Common myeloid progenitor, CD34-positive (primary cell): Measurements from ENCODE around the gene MKNK1.
A peak's percentile ranks its signal among the peaks of the same experiment; 100 is the strongest.

Experiments
- CTCF ChIA-PET: fragments of 350-600 bp; sonication (Branson Sonifier 250); formaldehyde crosslinking; loops from one replicate; lab custom pipeline; 2021; ENCODE audit warnings: antibody characterized with exemption; lab: Charles Lee
- POLR2A ChIA-PET: fragments of 350-600 bp; sonication (Branson Sonifier 250); formaldehyde crosslinking; loops from one replicate; lab custom pipeline; 2021; ENCODE audit warnings: antibody characterized with exemption; lab: Charles Lee
- DNase-seq, 3 donors: peaks; one replicate each; pipeline versions ENCODE4 v3.0.0 to v3.0.0-alpha.2; 2013
- H3K27ac ChIP-seq, 2 experiments: 1 replicate in 1 of 2; 2 replicates in 1 of 2; pipeline ENCODE4 v1.7.0; 2013; ENCODE audit warnings: inconsistent platforms in 2 of 2, low read length in 2 of 2, mild to moderate bottlenecking in 2 of 2, low read depth in 1 of 2, moderate library complexity in 1 of 2; ENCODE audit not compliant: severe bottlenecking in 2 of 2, insufficient read depth in 1 of 2, poor library complexity in 1 of 2
- H3K27me3 ChIP-seq, 5 experiments: replicated peaks in 2 of 5; 1 replicate in 3 of 5; 2 replicates in 2 of 5; pipeline versions ENCODE4 v1.6.1 to v1.7.0; 2013; ENCODE audit warnings: low read length in 4 of 5, mild to moderate bottlenecking in 2 of 5, moderate library complexity in 2 of 5, inconsistent platforms in 1 of 5; ENCODE audit not compliant: insufficient read depth in 5 of 5, control insufficient read depth in 4 of 5
- H3K36me3 ChIP-seq, 4 experiments: 1 replicate in 2 of 4; 2 replicates in 2 of 4; pipeline versions ENCODE4 v1.6.1 to v1.7.0; 2013; ENCODE audit warnings: low read length in 3 of 4, control low read depth in 1 of 4, mild to moderate bottlenecking in 1 of 4; ENCODE audit not compliant: control insufficient read depth in 4 of 4, insufficient read depth in 4 of 4
- H3K4me1 ChIP-seq, 4 experiments: 1 replicate in 3 of 4; 2 replicates in 1 of 4; pipeline versions ENCODE4 v1.6.1 to v1.7.1; 2013; ENCODE audit warnings: low read length in 3 of 4, mild to moderate bottlenecking in 3 of 4, control low read depth in 1 of 4, inconsistent platforms in 1 of 4, moderate library complexity in 1 of 4; ENCODE audit not compliant: control insufficient read depth in 4 of 4, insufficient read depth in 4 of 4; ENCODE audit errors: control extremely low read depth in 1 of 4
- H3K4me3 ChIP-seq, 7 experiments: 1 replicate in 4 of 7; 2 replicates in 3 of 7; pipeline versions ENCODE4 v1.5.1 to v1.7.0; 2013; ENCODE audit warnings: mild to moderate bottlenecking in 7 of 7, low read length in 6 of 7, moderate library complexity in 6 of 7, inconsistent platforms in 2 of 7, low read depth in 2 of 7, control low read depth in 1 of 7; ENCODE audit not compliant: insufficient read depth in 4 of 7, control insufficient read depth in 1 of 7; ENCODE audit errors: extremely low read depth in 1 of 7
- H3K9me3 ChIP-seq, 5 experiments: 1 replicate in 4 of 5; 2 replicates in 1 of 5; pipeline versions ENCODE4 v1.6.1 to v1.7.1; 2013; ENCODE audit warnings: low read length in 4 of 5, mild to moderate bottlenecking in 2 of 5, inconsistent platforms in 1 of 5, low read depth in 1 of 5, moderate library complexity in 1 of 5; ENCODE audit not compliant: control insufficient read depth in 4 of 5, insufficient read depth in 2 of 5; ENCODE audit errors: control extremely low read depth in 1 of 5
- WGBS: methylation state at CpG from one replicate; pipeline ENCODE4 v1.1.5; 2013; ENCODE audit not compliant: insufficient coverage; 5-methylcytosine and 5-hydroxymethylcytosine counted together

The MKNK1 gene

DNA sequence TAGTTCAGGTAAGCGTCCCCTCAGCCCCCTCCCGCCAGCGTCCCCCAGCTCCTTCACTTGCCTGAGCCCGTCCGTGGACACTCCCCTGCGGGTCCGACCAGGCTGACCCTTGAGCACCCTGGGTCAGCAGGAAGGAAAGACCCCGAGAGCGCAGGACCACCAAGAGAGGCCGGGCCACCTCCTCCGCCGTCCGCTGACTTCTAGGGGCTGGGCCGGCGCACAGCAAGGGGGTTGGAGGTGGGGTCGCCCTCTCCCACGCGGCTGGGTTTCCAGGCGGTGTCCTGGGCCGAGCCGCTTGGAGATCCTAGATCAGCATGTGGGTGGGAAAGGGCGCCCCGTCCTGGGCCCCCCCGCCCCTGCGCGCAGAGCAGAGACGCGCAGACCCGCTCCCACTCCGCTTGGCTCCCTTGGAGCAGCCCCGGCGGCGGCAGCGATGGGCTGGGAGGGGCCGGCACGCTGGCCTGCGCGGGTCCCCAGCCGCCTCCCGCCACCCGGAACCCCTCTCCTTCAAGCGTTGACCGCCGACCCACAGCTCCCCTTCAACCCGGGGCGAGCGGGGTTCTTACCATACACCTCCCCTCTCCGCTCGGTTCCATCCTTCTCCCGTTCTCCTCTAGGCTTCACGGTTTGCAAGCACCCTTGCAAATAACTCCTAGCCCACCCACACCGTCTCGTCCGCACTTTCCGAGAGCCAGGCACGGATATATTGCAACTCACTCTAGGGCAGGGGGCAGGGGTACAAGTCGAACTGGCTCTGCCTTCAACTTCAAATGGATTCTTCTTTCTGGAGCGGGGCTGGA is 60.1 kb downstream of the MKNK1 start:
- Histone ChIP-seq H3K36me3 (no peaks in the 10 kb centered on the region), H3K27me3 (peaks cover 0 to 64% (median 35%) of the 10 kb centered on the region in 5 experiments), H3K27ac (no peak overlapping the region), H3K4me1 (peaks cover 0 to 5% (median 2%) of the 10 kb centered on the region in 4 experiments), H3K4me3 (peak overlapping the region in 1 of 7 experiments; percentile 4), H3K9me3 (no peaks in the 10 kb centered on the region)
- WGBS: 7% methylated on average over 48 of the region's 58 CpGs
- no peak for DNase-seq
- POLR2A ChIA-PET: no interaction called here
- CTCF ChIA-PET: interaction anchor here (1.0 kb wide), 1 partner anchor 16 kb away, joined by 4 read pairs; no protein-coding TSS in a partner anchor

DNA sequence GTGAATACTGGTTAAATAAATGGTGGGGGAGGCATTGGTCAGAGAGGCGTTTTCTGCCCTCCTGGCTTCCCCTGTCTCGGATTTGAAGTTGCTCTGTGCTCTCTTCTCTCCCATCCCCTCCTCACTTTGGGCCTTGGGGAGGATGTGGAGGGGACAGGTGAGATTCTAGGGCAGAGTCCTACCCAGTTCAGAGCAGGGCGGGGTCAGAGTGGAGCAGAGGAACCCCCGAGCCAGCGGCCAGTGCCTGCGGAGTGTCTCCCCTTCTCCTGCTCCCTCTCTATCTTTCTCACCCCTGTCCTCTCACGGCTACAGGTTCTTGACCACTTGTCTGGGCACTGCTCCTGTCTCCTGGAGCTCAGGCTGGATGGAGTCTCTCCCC is 60.7 kb downstream of the MKNK1 start:
- no peaks in the 10 kb centered on the region for H3K9me3 ChIP-seq
- no peak overlapping the region for H3K4me3 ChIP-seq
- DNase-seq: no peak
- H3K27me3 ChIP-seq: peaks cover 0 to 69% (median 37%) of the 10 kb centered on the region in 5 experiments
- CTCF ChIA-PET: interaction anchor here (0.6 to 1.0 kb wide), 2 partner anchors 16 to 63 kb away, joined by 3 to 4 read pairs; no protein-coding TSS in a partner anchor
- no peaks in the 10 kb centered on the region for H3K36me3 ChIP-seq
- POLR2A ChIA-PET: no interaction called here
- peaks cover 0 to 5% (median 2%) of the 10 kb centered on the region in 4 experiments for H3K4me1 ChIP-seq
- H3K27ac ChIP-seq: no peak overlapping the region
- WGBS: 65% methylated on average over 5 of the region's 7 CpGs

DNA sequence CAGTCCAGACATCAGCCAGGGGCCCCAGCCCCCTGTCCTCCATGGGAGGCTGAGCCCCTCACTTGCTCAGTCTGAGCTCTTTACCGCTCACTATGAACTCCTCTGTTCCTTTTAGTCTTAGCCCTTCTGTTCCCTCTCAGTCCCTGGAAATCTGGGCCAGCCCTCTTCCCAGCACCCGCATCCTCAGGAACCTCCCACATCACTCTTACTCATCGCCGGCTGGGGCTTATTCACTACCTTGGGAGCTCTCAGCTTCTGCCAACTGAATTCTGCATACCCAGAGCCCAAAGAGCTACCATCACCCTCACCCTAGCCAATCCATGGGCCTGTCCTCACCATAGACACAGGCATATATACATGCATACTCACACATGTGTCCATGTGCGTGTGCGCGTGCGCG is 64.1 kb downstream of the MKNK1 start:
- no peak for DNase-seq
- 94% methylated on average over 8 of the region's 9 CpGs for WGBS

DNA sequence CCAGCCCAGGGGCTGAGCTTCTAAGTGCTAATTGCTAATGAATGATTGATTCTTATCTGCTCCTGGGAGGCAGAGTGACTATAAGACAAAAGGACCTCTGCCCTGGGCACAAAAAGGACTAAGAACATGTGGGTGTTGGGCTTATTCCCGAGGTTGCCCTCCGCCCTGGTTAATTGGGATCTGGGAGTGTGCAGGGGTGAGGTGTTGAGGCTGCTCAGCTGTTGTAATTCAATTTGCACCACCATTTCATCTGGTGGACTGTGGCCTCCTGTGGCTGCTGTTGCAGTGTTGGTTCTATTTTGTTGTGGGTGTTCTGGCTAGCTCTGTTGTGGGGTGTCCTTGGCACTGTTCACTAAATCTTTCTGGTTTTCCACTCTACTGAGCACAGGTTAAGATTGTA is 65.9 kb downstream of the MKNK1 start:
- H3K36me3 ChIP-seq: no peaks in the 10 kb centered on the region
- POLR2A ChIA-PET: no interaction called here
- H3K27me3 ChIP-seq: peaks cover 9 to 65% (median 30%) of the 10 kb centered on the region in 5 experiments
- DNase-seq: no peak
- H3K27ac ChIP-seq: no peak overlapping the region
- WGBS: 100% methylated on average over 1 of the region's 2 CpGs
- CTCF ChIA-PET: interaction anchor here (1.4 to 1.7 kb wide), 2 partner anchors 9 to 91 kb away, joined by 4 read pairs; no protein-coding TSS in a partner anchor
- H3K9me3 ChIP-seq: peaks cover 0 to 10% (median 0%) of the 10 kb centered on the region in 5 experiments
- peaks cover 0 to 6% (median 2%) of the 10 kb centered on the region in 4 experiments for H3K4me1 ChIP-seq
- no peak overlapping the region for H3K4me3 ChIP-seq

More for the DNA sequence above, 64.1 kb downstream of the MKNK1 start:
- peaks cover 0 to 5% (median 0%) of the 10 kb centered on the region in 4 experiments for H3K4me1 ChIP-seq
- CTCF ChIA-PET: interaction anchor here (1.0 to 1.4 kb wide), 3 partner anchors 10 to 93 kb away, joined by 4 to 6 read pairs (median 5); no protein-coding TSS in a partner anchor
- peaks cover 0 to 10% (median 0%) of the 10 kb centered on the region in 5 experiments for H3K9me3 ChIP-seq
- H3K36me3 ChIP-seq: no peaks in the 10 kb centered on the region
- no peak overlapping the region for H3K27ac ChIP-seq
- POLR2A ChIA-PET: interaction anchor here (0.6 kb wide), 1 partner anchor 118 kb away, joined by 3 read pairs; no protein-coding TSS in a partner anchor
- peaks cover 2 to 65% (median 33%) of the 10 kb centered on the region in 5 experiments for H3K27me3 ChIP-seq
- H3K4me3 ChIP-seq: no peak overlapping the region

DNA sequence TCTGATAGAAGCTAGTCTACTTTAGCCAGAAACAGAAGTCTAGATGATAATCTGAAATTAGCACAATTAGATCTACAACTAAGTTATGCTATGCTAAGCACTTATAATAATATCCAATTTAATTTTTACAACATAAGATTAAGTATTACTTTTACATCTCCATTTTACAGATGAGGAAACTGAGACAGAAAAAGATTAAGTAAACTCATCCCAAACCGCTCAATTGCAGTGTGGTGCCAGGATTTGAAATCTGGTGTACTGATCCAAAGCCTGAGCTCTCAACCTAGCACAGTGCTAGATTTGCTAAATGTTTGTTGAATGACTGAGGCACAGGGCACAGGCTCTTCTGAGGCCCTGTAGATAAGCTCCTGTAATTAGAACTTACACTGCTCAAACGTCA is 66.4 kb downstream of the MKNK1 start:
- no peaks in the 10 kb centered on the region for H3K36me3 ChIP-seq
- H3K4me1 ChIP-seq: peaks cover 0 to 8% (median 3%) of the 10 kb centered on the region in 4 experiments
- no peak overlapping the region for H3K4me3 ChIP-seq
- peaks cover 9 to 61% (median 29%) of the 10 kb centered on the region in 5 experiments for H3K27me3 ChIP-seq
- no peak for DNase-seq
- no peak overlapping the region for H3K27ac ChIP-seq
- peaks cover 0 to 10% (median 0%) of the 10 kb centered on the region in 5 experiments for H3K9me3 ChIP-seq
- ChIA-PET POLR2A (no interaction called here), CTCF (interaction anchor here (0.9 to 1.7 kb wide), 3 partner anchors 10 to 91 kb away, joined by 3 to 4 read pairs (median 4); no protein-coding TSS in a partner anchor)
- 40% methylated on average over 1 of the region's 2 CpGs for WGBS

DNA sequence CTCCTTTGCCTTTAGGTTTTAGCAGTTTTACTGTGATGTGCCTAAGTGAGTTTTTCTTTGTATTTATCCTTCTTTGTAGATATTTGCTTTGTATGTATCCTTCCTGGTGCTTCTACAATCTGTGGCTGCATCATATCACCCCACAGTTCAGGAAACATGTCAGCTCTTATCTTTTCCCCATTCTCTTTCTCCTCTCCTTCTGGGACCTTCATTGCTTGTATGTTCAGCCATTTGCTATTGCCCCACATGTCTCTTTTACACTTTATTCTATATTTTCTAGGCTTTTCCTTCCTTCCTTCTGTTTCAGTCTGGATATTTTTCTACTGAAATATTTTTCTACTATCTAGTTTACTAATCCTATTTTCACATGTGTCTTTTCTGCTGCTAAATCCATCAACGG is 67.5 kb downstream of the MKNK1 start:
- no peaks in the 10 kb centered on the region for H3K36me3 ChIP-seq
- H3K4me3 ChIP-seq: no peak overlapping the region
- ChIA-PET CTCF (interaction anchor here (0.7 to 1.7 kb wide), 3 partner anchors 9 to 76 kb away, joined by 4 read pairs; no protein-coding TSS in a partner anchor), POLR2A (no interaction called here)
- peaks cover 0 to 10% (median 0%) of the 10 kb centered on the region in 5 experiments for H3K9me3 ChIP-seq
- H3K27me3 ChIP-seq: peaks cover 9 to 57% (median 25%) of the 10 kb centered on the region in 5 experiments
- WGBS: no CpG with 5 or more reads among the region's 1 CpG
- no peak for DNase-seq
- H3K27ac ChIP-seq: no peak overlapping the region
- peaks cover 0 to 10% (median 4%) of the 10 kb centered on the region in 4 experiments for H3K4me1 ChIP-seq
